GM21367 (cell line): ENCODE data around the gene CFAP92.

ENCODE experiments used
- ATAC-seq: cut with Tn5 transposase; IDR thresholded peaks from one replicate; pipeline ENCODE4 v1.9.1; 2021; ENCODE audit not compliant: unreplicated experiment

CFAP92 gene

GRCh38 chr3:129025691-129026435 is 32.0 kb upstream of the CFAP92 start:
- no peak for ATAC-seq

- no peak for ATAC-seq
These were observed 31.2 kb upstream of the CFAP92 start for GRCh38 chr3:129025108-129025507.

GRCh38 chr3:129023909-129024308 is 30.0 kb upstream of the CFAP92 start:
- no peak for ATAC-seq

- no peak for ATAC-seq
These were observed 29.1 kb upstream of the CFAP92 start for GRCh38 chr3:129023008-129023358.

GRCh38 chr3:129022114-129023007 is 28.5 kb upstream of the CFAP92 start:
- no peak for ATAC-seq

- ATAC-seq = no peak
These were observed 27.3 kb upstream of the CFAP92 start for GRCh38 chr3:129021140-129021551.

GRCh38 chr3:129020691-129021090 is 26.8 kb upstream of the CFAP92 start:
- ATAC-seq = no peak

GRCh38 chr3:129019266-129019665 is 25.4 kb upstream of the CFAP92 start:
- ATAC-seq = no peak

- ATAC-seq = no peak
These were observed 24.9 kb upstream of the CFAP92 start for GRCh38 chr3:129018751-129019150.

- no peak for ATAC-seq
These were observed 24.4 kb upstream of the CFAP92 start for GRCh38 chr3:129018271-129018670.

GRCh38 chr3:129017484-129017899 is 23.6 kb upstream of the CFAP92 start:
- ATAC-seq = no peak

- no peak for ATAC-seq
These were observed 23.0 kb upstream of the CFAP92 start for GRCh38 chr3:129016720-129017483.

- ATAC-seq = no peak
These were observed 22.5 kb upstream of the CFAP92 start for GRCh38 chr3:129016356-129016719.

- no peak for ATAC-seq
These were observed 21.7 kb upstream of the CFAP92 start for GRCh38 chr3:129015388-129016105.

- no peak for ATAC-seq
These were observed 21.0 kb upstream of the CFAP92 start for GRCh38 chr3:129014793-129015345.

- ATAC-seq = no peak
These were observed 20.3 kb upstream of the CFAP92 start for GRCh38 chr3:129014148-129014547.

- no peak for ATAC-seq
These were observed 19.6 kb upstream of the CFAP92 start for GRCh38 chr3:129013491-129013891.

GRCh38 chr3:129010310-129010956 is 16.6 kb upstream of the CFAP92 start:
- no peak for ATAC-seq

- no peak for ATAC-seq
These were observed 15.4 kb upstream of the CFAP92 start for GRCh38 chr3:129009266-129009665.

- no peak for ATAC-seq
These were observed 13.9 kb upstream of the CFAP92 start for GRCh38 chr3:129007792-129008191.
